IPS-18a (cell line): ENCODE data around the gene GRIP2.

Source experiments
- H3K27ac ChIP-seq: one replicate; pipeline ENCODE4 v1.5.1; 2013; ENCODE audit warnings: low read length
- H3K27me3 ChIP-seq: one replicate; pipeline ENCODE4 v1.6.1; 2013; ENCODE audit warnings: mild to moderate bottlenecking, low read length; ENCODE audit not compliant: control insufficient read depth, insufficient read depth
- H3K36me3 ChIP-seq: one replicate; pipeline ENCODE4 v1.6.1; 2013; ENCODE audit warnings: low read depth, low read length; ENCODE audit not compliant: control insufficient read depth
- H3K4me1 ChIP-seq: one replicate; pipeline ENCODE4 v1.6.1; 2013; ENCODE audit warnings: low read depth, low read length; ENCODE audit not compliant: control insufficient read depth
- H3K4me3 ChIP-seq: one replicate; pipeline ENCODE4 v1.5.1; 2013; ENCODE audit warnings: low read length
- H3K9ac ChIP-seq: one replicate; pipeline ENCODE4 v1.6.1; 2013; ENCODE audit warnings: mild to moderate bottlenecking, low read length, moderate library complexity
- H3K9me3 ChIP-seq: one replicate; pipeline ENCODE4 v1.6.1; 2013; ENCODE audit warnings: low read depth, low read length; ENCODE audit not compliant: control insufficient read depth

Gene GRIP2

GRCh38 chr3:14456794-14457193, 83.3 kb downstream of the GRIP2 start:
- no peak overlapping the region for H3K9ac ChIP-seq
- H3K4me1 ChIP-seq, result peaks cover 13% of the 10 kb centered on the region
- H3K36me3 ChIP-seq, result peaks cover 28% of the 10 kb centered on the region
- no peaks in the 10 kb centered on the region for H3K27me3 ChIP-seq
- no peaks in the 10 kb centered on the region for H3K9me3 ChIP-seq
- no peak overlapping the region for H3K4me3 ChIP-seq
- H3K27ac ChIP-seq, result no peak overlapping the region

- Histone ChIP-seq H3K9ac (no peak overlapping the region), H3K4me3 (no peak overlapping the region), H3K9me3 (no peaks in the 10 kb centered on the region), H3K27ac (no peak overlapping the region), H3K36me3 (peaks cover 39% of the 10 kb centered on the region), H3K27me3 (no peaks in the 10 kb centered on the region), H3K4me1 (peaks cover 13% of the 10 kb centered on the region)
Observed at GRCh38 chr3:14455571-14456317, 84.4 kb downstream of the GRIP2 start.

GRCh38 chr3:14454639-14455310, 85.4 kb downstream of the GRIP2 start:
- H3K4me1 ChIP-seq, result peaks cover 13% of the 10 kb centered on the region
- H3K36me3 ChIP-seq, result peaks cover 39% of the 10 kb centered on the region
- H3K9ac ChIP-seq, result no peak overlapping the region
- no peak overlapping the region for H3K4me3 ChIP-seq
- no peaks in the 10 kb centered on the region for H3K9me3 ChIP-seq
- no peak overlapping the region for H3K27ac ChIP-seq
- no peaks in the 10 kb centered on the region for H3K27me3 ChIP-seq

GRCh38 chr3:14453876-14454638, 86.1 kb downstream of the GRIP2 start:
- Histone ChIP-seq H3K9ac (no peak overlapping the region), H3K4me3 (no peak overlapping the region), H3K27ac (no peak overlapping the region), H3K36me3 (peaks cover 41% of the 10 kb centered on the region), H3K4me1 (peaks cover 13% of the 10 kb centered on the region), H3K9me3 (no peaks in the 10 kb centered on the region), H3K27me3 (no peaks in the 10 kb centered on the region)

- H3K9me3 ChIP-seq, result no peaks in the 10 kb centered on the region
- H3K4me1 ChIP-seq, result peaks cover 8% of the 10 kb centered on the region
- no peak overlapping the region for H3K4me3 ChIP-seq
- peaks cover 51% of the 10 kb centered on the region for H3K36me3 ChIP-seq
- no peaks in the 10 kb centered on the region for H3K27me3 ChIP-seq
- H3K27ac ChIP-seq, result no peak overlapping the region
- no peak overlapping the region for H3K9ac ChIP-seq
Observed at GRCh38 chr3:14452740-14453710, 87.1 kb downstream of the GRIP2 start.

- Histone ChIP-seq H3K4me3 (no peak overlapping the region), H3K36me3 (peaks cover 61% of the 10 kb centered on the region)
Observed at GRCh38 chr3:14451844-14452739, 88.0 kb downstream of the GRIP2 start.

GRCh38 chr3:14450922-14451606, 89.1 kb downstream of the GRIP2 start:
- no peak overlapping the region for H3K4me3 ChIP-seq
- peaks cover 71% of the 10 kb centered on the region for H3K36me3 ChIP-seq
- no peaks in the 10 kb centered on the region for H3K4me1 ChIP-seq
- H3K27ac ChIP-seq, result no peak overlapping the region
- no peaks in the 10 kb centered on the region for H3K9me3 ChIP-seq
- H3K9ac ChIP-seq, result no peak overlapping the region
- no peaks in the 10 kb centered on the region for H3K27me3 ChIP-seq

More at GRCh38 chr3:14451844-14452739, 88.0 kb downstream of the GRIP2 start:
- H3K27ac ChIP-seq, result no peak overlapping the region
- H3K4me1 ChIP-seq, result no peaks in the 10 kb centered on the region
- no peak overlapping the region for H3K9ac ChIP-seq
- H3K27me3 ChIP-seq, result no peaks in the 10 kb centered on the region
- no peaks in the 10 kb centered on the region for H3K9me3 ChIP-seq

- Histone ChIP-seq H3K4me3 (no peak overlapping the region), H3K9ac (no peak overlapping the region), H3K36me3 (peaks cover 76% of the 10 kb centered on the region), H3K9me3 (no peaks in the 10 kb centered on the region), H3K4me1 (no peaks in the 10 kb centered on the region), H3K27me3 (no peaks in the 10 kb centered on the region), H3K27ac (no peak overlapping the region)
Observed at GRCh38 chr3:14450506-14450905, 89.6 kb downstream of the GRIP2 start.

GRCh38 chr3:14448756-14449727, 91.1 kb downstream of the GRIP2 start:
- no peaks in the 10 kb centered on the region for H3K27me3 ChIP-seq
- no peak overlapping the region for H3K9ac ChIP-seq
- no peaks in the 10 kb centered on the region for H3K4me1 ChIP-seq
- H3K36me3 ChIP-seq, result peaks cover 67% of the 10 kb centered on the region
- no peak overlapping the region for H3K27ac ChIP-seq
- H3K4me3 ChIP-seq, result no peak overlapping the region
- no peaks in the 10 kb centered on the region for H3K9me3 ChIP-seq
